Measurements from ENCODE around the gene GGTA1.
A peak's percentile ranks its signal among the peaks of the same experiment; 100 is the strongest.

GGTA1 gene

DNA sequence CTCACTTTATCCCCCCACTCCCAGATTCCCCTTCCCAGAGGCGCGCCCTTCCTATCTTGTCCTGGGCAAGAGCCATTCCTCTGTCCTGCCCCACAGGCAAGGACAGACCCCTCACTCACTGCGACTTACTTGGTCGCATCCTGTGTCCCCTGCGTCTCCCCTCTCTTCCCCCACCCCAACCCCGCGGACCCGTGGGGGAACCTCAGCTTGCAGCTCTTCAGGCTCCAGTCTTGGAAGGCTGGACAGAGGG is 542 bp downstream of the GGTA1 start:
- TF ChIP-seq, protein P1, sequence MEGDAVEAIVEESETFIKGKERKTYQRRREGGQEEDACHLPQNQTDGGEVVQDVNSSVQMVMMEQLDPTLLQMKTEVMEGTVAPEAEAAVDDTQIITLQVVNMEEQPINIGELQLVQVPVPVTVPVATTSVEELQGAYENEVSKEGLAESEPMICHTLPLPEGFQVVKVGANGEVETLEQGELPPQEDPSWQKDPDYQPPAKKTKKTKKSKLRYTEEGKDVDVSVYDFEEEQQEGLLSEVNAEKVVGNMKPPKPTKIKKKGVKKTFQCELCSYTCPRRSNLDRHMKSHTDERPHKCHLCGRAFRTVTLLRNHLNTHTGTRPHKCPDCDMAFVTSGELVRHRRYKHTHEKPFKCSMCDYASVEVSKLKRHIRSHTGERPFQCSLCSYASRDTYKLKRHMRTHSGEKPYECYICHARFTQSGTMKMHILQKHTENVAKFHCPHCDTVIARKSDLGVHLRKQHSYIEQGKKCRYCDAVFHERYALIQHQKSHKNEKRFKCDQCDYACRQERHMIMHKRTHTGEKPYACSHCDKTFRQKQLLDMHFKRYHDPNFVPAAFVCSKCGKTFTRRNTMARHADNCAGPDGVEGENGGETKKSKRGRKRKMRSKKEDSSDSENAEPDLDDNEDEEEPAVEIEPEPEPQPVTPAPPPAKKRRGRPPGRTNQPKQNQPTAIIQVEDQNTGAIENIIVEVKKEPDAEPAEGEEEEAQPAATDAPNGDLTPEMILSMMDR (IDR thresholded peaks at IDR 0.05) = no peak
- Histone ChIP-seq H3K4me1 (peaks cover 0 to 42% (median 28%) of the 10 kb centered on the region in 4 donors), H3K36me3 (no peaks in the 10 kb centered on the region), H3K27me3 (no peaks in the 10 kb centered on the region), H3K9me3 (no peaks in the 10 kb centered on the region), H3K27ac (peak overlapping the region; percentile 92 to 96), H3K4me3 (peak overlapping the region; percentile 69 to 82)
- intact Hi-C loops (cut with DNase I; ENCODE audit: low total_unique reads) = loop anchor here (5.0 kb wide), 1 partner anchor 37 kb away; no protein-coding TSS in a partner anchor
- peak in 1 of 2 donors; percentile 79 for DNase-seq

DNA sequence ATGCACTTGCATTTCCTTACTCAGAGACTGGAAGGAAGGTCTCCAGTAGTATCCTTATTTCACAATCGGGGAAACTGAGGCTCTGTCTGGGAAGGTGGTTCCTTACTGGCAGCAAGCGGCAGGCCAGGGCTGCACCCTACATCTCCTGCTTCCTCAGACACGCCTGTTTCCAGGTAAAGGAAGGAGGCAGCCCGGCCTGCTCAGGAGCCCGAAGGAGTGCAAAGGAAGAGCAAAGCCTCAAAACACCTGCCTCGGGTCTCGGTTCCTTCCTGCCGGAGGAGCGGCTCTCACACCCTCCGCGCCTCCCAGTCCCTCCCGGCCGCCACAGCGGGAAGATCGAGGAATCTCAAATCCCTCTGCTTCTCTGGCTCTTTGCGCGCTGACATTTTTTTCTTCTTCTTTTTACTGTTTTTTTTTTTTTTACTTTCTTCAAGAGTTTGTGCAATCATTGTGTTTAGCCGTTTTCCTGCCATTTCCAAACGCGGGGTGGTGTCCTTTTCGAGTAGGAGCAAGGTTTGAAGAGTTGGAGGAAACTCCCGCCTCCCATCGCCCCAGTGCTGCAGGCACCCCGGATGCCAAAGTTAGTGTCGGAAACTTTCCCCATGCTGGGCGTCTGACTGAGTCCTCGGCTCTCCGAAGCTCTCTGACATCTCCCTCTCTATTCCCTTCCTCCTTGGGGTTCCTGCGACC is 1.0 kb downstream of the GGTA1 start:
- peak overlapping the region; percentile 92 to 96 for H3K27ac ChIP-seq
- peak overlapping the region; percentile 69 to 82 for H3K4me3 ChIP-seq
- DNase-seq = peak; percentile 81 to 83
- H3K9me3 ChIP-seq = no peaks in the 10 kb centered on the region
- no peaks in the 10 kb centered on the region for H3K36me3 ChIP-seq
- peaks cover 0 to 37% (median 28%) of the 10 kb centered on the region in 4 donors for H3K4me1 ChIP-seq
- TF ChIP-seq, protein P1 (IDR thresholded peaks at IDR 0.05) = no peak
- intact Hi-C loops (cut with DNase I; ENCODE audit: low total_unique reads) = loop anchor here (5.0 kb wide), 1 partner anchor 36 kb away; no protein-coding TSS in a partner anchor
- no peaks in the 10 kb centered on the region for H3K27me3 ChIP-seq

DNA sequence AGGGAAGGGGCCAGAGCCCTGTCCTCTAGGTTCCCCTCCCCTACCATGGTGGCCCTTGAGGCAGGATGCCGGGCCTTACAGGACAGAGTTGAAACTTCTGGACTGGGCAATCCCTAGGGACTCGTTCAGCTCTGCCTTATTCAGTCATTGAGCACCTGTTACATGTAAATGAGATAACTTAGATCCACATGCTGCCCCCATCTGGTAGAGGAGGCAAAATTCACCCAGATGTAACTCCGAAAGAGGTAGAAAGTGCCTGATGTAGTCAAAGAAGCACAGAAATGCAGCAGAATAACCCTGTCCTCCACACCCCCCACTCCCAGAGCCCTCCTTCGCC is 1.5 kb downstream of the GGTA1 start:
- Histone ChIP-seq H3K36me3 (no peaks in the 10 kb centered on the region), H3K4me3 (peak overlapping the region; percentile 69 to 82), H3K27ac (peak overlapping the region; percentile 92 to 96), H3K9me3 (no peaks in the 10 kb centered on the region), H3K27me3 (no peaks in the 10 kb centered on the region), H3K4me1 (peaks cover 0 to 32% (median 24%) of the 10 kb centered on the region in 4 donors)
- intact Hi-C loops (cut with DNase I; ENCODE audit: low total_unique reads) = loop anchor here (5.0 kb wide), 1 partner anchor 36 kb away; no protein-coding TSS in a partner anchor
- TF ChIP-seq, protein P1 (IDR thresholded peaks at IDR 0.05) = peak; percentile 73 to 77
- DNase-seq = peak; percentile 83 to 86

DNA sequence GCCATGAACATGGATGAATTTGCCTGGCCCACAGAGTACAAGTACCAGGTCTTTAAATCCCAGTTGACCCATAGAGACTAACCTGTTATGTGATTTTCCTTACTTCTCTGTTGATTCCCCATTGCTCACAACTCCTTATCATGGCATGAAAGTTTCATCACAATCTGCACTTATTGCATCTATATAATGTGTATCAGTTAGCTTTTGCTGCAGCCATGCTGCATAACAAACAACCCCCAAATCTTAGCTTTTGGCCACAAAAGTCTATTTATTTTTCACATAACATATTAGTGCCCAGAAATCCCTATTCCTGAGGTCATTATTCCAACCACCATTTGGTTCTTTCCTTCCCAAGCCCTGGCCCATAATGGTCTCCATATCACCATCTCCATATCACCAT is 3.7 kb downstream of the GGTA1 start:
- TF ChIP-seq, protein P1 (IDR thresholded peaks at IDR 0.05) = no peak
- H3K36me3 ChIP-seq = no peaks in the 10 kb centered on the region
- H3K4me1 ChIP-seq = peaks cover 0 to 36% (median 27%) of the 10 kb centered on the region in 4 donors
- H3K9me3 ChIP-seq = no peaks in the 10 kb centered on the region
- no peak overlapping the region for H3K27ac ChIP-seq
- DNase-seq = no peak
- no peaks in the 10 kb centered on the region for H3K27me3 ChIP-seq
- intact Hi-C loops (cut with DNase I; ENCODE audit: low total_unique reads) = loop anchor here (5.0 kb wide), 1 partner anchor 34 kb away; no protein-coding TSS in a partner anchor
- no peak overlapping the region for H3K4me3 ChIP-seq

DNA sequence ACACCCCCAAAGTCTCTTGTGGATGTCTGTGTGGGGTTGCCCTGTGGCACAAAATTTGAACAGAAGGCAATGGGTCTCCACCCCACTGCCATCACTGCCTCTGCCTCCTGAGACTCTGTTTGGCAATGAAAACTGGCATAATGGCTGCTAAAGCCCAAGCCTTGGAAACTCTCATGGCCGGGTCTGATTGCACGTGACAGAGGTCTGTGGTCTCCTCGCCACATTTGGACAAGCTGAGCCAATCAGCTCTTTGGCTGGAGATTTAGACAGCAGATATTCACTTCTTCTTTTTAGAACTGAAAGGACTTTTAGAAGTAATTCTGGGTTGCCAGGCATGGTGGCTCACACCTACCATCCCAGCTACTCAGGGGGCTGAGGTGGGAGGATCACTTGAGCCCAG is 5.5 kb downstream of the GGTA1 start:
- H3K4me3 ChIP-seq = no peak overlapping the region
- H3K9me3 ChIP-seq = no peaks in the 10 kb centered on the region
- intact Hi-C loops (cut with DNase I; ENCODE audit: low total_unique reads) = no loop called here
- no peak overlapping the region for H3K27ac ChIP-seq
- H3K27me3 ChIP-seq = no peaks in the 10 kb centered on the region
- DNase-seq = no peak
- peaks cover 0 to 41% (median 31%) of the 10 kb centered on the region in 4 donors for H3K4me1 ChIP-seq
- no peaks in the 10 kb centered on the region for H3K36me3 ChIP-seq
- TF ChIP-seq, protein P1 (IDR thresholded peaks at IDR 0.05) = no peak
